HUES6 (cell line): ENCODE measurements around the gene AANAT.
"Not testable (repeated sequence)": the region's sequence is repeated elsewhere in the genome, so short reads cannot be mapped to it uniquely, and the experiment has no call there.

ENCODE experiments used
- H3K27ac ChIP-seq: 2 replicates; pipeline ENCODE4 v1.7.0; 2013; ENCODE audit warnings: low read depth, mild to moderate bottlenecking, low read length, inconsistent platforms
- H3K27me3 ChIP-seq: 2 replicates; pipeline ENCODE4 v1.6.1; 2013; ENCODE audit warnings: low read length; ENCODE audit not compliant: control insufficient read depth, insufficient read depth
- H3K36me3 ChIP-seq: 2 replicates; pipeline ENCODE4 v1.6.1; 2013; ENCODE audit warnings: low read length; ENCODE audit not compliant: control insufficient read depth, insufficient read depth
- H3K4me1 ChIP-seq: 2 replicates; pipeline ENCODE4 v1.6.1; 2013; ENCODE audit warnings: low read length; ENCODE audit not compliant: control insufficient read depth, insufficient read depth
- H3K4me3 ChIP-seq: 2 replicates; pipeline ENCODE4 v1.5.1; 2013; ENCODE audit warnings: low read depth, low read length
- H3K9ac ChIP-seq: one replicate; pipeline ENCODE4 v1.6.1; 2013; ENCODE audit warnings: mild to moderate bottlenecking, low read length
- H3K9me3 ChIP-seq: 2 replicates; pipeline ENCODE4 v1.6.1; 2013; ENCODE audit warnings: low read depth, low read length; ENCODE audit not compliant: control insufficient read depth, insufficient read depth

Gene AANAT

DNA sequence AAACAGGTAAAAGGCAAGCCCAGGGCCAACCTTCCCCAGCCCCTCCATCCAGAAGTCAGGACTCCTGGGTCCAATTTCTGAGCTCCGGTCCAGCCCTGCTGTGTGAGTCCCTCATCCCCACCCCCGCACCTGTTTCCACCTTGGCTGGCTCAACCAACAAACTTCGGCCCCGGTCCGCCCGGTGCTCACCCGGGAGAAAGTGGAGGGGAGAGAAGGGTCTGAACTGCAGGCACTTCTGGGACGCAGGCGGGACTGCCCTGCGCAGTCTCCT is 33.3 kb downstream of the AANAT start:
- Histone ChIP-seq H3K36me3 (no peaks in the 10 kb centered on the region), H3K27me3 (peaks cover 5% of the 10 kb centered on the region; the same call in 1 of the 2 replicates), H3K4me3 (peak overlapping the region; percentile 87), H3K4me1 (peaks cover 46% of the 10 kb centered on the region), H3K9me3 (no peaks in the 10 kb centered on the region), H3K27ac (no peak overlapping the region), H3K9ac (peak overlapping the region; percentile 74)

DNA sequence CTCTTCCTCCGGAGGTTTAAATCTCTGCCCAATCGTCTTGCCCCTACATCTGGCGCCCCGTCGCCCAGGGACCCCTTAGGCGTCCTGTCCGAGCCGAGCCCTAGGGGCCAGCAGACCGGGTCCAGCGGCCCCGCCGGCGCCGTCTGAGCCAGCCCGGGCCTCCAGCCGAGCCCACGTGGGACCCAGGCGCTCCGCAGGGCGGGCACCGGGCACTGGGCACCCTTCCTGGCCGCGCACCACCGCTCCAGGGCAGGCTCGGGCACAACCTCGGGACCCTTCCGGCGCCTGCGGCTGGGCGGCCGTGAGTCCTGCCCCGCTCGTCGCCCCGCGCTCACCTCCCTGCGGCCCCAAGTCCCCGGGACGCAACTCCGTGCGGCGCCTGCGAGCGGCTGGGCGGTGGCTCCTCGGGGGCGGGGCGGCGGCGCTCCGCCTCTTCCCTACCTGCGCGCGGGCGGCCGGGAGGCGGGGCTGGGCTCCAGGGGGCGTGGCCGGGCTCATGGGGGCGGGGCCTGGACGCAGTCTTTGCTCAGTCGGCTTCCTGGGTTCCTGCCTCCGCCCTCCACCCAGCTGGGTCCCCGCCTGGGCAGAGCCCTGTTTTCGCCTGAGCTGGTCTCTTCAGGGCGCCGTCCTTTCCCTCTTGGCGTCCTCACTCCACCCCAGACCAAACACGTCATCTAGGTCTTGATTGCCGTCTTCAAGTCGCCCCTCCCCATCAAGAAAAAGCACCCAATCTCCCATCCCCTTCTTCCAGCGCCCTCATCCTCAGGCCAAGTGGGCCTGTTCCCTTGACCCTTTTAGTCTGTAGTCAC is 33.8 kb downstream of the AANAT start, which contains the start of gene RHBDF2:
Gene RHBDF2, minus strand, starts transcription at position 406 of the 809 bp plus-strand sequence. CDS start 19,899 bp downstream, outside the sequence.
- H3K9ac ChIP-seq: peak within 1 kb of the TSS; percentile 74
- H3K27ac ChIP-seq: 0 out of 2 replicates have a peak within 1 kb of the TSS, but pooled peaks have one; percentile 30
- no peaks in the 10 kb centered on the region for H3K36me3 ChIP-seq
- no peaks in the 10 kb centered on the region for H3K9me3 ChIP-seq
- peaks cover 49% of the 10 kb centered on the region for H3K4me1 ChIP-seq
- peak within 1 kb of the TSS; percentile 87 for H3K4me3 ChIP-seq
- H3K27me3 ChIP-seq: peaks cover 5% of the 10 kb centered on the region; the same call in 1 of the 2 replicates

DNA sequence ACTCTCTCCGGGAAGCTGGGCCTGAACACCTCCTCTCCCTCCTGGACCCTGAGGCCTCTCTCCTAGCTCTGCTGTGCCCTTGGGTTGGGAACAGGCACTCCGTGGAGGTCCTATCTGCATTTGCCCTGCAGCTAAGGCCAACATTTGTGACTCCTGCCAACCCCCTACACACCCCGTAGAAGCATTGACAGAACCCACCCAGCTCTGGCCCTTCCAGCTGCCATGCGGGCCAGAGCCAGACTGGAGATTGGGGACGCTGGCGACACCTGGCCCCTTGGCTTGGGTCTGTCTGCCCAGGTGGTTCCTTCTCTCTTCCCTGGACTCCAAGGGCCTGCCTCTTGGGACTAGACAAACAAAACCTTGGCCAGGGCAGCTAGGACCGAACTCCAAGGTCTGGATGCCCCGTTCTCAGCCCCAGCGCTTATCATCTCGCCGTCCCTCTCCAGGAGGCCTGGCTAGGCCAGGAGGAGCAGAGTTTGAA is 34.5 kb downstream of the AANAT start:
- Histone ChIP-seq H3K4me3 (peak overlapping the region; percentile 87), H3K9ac (peak overlapping the region; percentile 21), H3K36me3 (no peaks in the 10 kb centered on the region), H3K27ac (no peak overlapping the region), H3K27me3 (peaks cover 9% of the 10 kb centered on the region; the same call in 1 of the 2 replicates), H3K4me1 (peaks cover 53% of the 10 kb centered on the region), H3K9me3 (no peaks in the 10 kb centered on the region)

DNA sequence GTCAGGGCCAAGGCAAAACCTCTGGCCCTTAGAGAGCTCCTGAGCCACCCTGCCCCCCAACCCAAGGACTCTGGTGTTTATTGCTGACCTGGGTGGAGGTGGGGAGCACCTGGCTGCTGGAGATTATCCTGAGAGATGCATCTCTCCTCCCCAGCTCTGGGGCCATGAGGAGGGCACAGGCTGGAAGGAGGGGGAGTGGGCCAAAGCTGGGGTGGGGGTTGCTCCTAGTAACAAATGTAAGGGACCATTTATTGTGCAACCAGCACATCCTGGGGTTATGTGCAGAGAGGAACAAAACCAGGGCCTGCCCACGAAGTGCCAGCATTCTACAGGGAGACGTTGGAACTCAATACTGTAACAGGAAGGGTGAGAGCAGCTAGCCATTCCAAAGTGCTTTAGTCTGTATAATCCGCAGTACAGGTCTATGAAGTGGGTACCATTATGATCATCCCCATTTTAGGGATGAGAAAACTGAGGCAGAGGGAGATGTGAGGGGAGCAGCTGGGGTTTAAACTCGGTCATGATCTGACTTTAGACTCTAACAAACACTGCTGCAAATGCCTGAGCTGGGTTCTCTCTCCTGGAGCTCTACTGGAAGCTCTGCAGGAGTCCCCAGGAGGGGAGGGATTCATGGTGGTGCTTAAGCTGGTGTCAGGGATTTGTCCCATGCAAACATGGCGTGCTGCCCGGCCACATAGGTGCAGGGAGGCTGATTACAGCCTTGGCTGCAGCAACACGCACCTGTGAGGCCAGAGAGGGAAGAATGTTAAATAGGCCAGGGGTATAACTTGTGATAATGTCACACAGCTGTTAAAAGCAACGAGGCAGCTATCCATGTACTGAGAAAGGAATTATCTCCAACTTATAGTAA is 35.2 kb downstream of the AANAT start:
- H3K27ac ChIP-seq: no peak overlapping the region

DNA sequence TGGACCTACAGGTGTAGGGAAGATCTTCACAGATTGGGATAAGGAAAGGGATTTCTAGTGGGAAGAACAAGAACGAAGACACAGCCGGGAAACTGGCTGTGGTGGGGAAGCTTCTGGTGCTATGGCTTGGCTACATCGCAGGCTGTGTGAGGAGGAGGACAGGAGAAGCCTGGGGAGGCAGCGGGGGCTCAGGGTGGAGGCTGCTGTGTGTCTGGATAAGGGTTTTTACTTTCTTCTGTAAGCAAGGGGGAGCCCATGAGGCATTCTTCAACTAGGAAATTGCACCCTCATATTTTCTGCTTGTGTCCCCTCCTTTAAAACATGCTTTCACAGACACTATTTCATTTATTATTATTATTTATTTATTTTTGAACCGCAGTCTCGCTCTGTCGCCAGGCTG is 36.7 kb downstream of the AANAT start:
- no peak overlapping the region for H3K27ac ChIP-seq
- H3K27me3 ChIP-seq: peaks cover 20% of the 10 kb centered on the region
- no peak overlapping the region for H3K4me3 ChIP-seq
- H3K9me3 ChIP-seq: no peaks in the 10 kb centered on the region
- H3K36me3 ChIP-seq: no peaks in the 10 kb centered on the region
- H3K9ac ChIP-seq: no peak overlapping the region
- peaks cover 32% of the 10 kb centered on the region for H3K4me1 ChIP-seq

More for the DNA sequence above, 35.2 kb downstream of the AANAT start:
- Histone ChIP-seq H3K9me3 (no peaks in the 10 kb centered on the region), H3K36me3 (no peaks in the 10 kb centered on the region), H3K9ac (no peak overlapping the region), H3K4me1 (peaks cover 47% of the 10 kb centered on the region), H3K4me3 (no peak overlapping the region), H3K27me3 (peaks cover 14% of the 10 kb centered on the region)

DNA sequence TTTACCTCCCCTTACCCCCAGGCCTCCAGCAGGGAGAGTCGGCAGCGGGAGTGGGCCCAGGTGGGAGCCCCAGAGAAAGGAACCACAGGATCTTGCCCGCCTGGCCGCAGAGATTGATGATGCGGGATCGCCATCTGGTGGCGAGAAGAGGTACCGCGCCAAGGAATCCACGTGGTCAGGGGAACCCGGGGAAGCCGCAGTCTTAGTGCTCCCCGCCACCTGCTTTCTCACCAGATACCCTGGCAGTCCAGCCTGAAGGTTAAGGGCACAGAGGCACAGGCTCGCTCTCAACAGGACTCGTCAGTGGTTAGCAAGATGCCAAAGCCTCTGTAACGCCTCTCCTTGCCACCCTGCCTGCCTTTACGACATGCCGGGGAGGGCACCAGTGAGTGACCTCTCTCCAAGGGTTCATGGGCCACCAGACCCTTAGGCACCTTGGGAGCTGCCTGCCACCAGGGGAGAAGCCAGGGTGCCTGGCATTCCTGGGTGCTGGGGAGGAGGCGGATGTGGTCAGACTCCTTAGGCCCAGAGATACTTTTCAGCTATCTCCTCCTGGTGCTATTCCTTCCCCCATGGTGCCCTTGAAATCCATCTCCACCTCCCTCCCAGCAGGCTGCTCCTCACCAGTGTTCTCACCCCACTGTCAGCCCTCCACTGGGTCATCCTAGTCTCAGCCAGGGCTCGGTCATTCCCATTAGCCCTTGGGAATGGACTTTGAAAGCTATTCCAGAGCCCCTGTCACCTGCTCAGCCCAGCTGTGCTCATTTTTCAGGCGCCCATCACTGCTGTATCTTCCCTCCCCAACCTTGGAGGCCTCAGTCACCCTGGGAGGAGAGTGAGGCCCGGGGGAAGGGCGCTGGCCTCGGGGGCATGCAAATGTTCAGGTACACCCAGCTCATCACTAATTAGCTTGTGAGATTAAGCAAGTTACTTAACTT is 39.3 kb downstream of the AANAT start:
- H3K4me1 ChIP-seq: peaks cover 15% of the 10 kb centered on the region
- no peak overlapping the region for H3K27ac ChIP-seq
- H3K4me3 ChIP-seq: peak overlapping the region; percentile 35; the same call in 1 of the 2 replicates
- H3K9ac ChIP-seq: no peak overlapping the region
- no peaks in the 10 kb centered on the region for H3K9me3 ChIP-seq
- peaks cover 14% of the 10 kb centered on the region for H3K27me3 ChIP-seq
- no peaks in the 10 kb centered on the region for H3K36me3 ChIP-seq

- H3K9ac ChIP-seq, H3K9me3 ChIP-seq, H3K4me1 ChIP-seq, H3K27ac ChIP-seq, H3K36me3 ChIP-seq, H3K4me3 ChIP-seq: not testable (repeated sequence)
- peaks cover 14% of the 10 kb centered on the region for H3K27me3 ChIP-seq
Measured at GRCh38 chr17:76508472-76509063, 41.2 kb downstream of the AANAT start.

DNA sequence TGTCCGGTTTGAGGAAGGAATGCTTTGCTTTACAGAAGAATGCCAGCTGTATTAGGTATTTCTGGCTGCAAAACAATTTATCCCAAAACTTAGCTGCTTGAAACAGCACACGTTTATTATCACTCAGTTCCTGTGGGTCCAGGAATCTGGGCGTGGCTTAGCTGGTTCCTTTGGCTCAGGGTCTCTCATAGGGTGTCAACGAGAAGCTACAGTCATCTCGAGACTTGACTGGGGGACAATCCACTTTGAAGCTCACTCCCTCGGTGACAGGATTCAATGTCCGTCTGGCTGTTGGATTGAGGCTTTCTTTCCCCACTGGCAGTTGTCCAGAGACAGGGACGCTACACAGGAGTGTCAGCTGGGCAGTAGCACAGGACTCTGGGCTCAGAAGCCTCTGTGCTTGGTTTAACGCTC is 43.4 kb downstream of the AANAT start:
- Histone ChIP-seq H3K36me3 (no peaks in the 10 kb centered on the region), H3K4me3 (no peak overlapping the region), H3K4me1 (peaks cover 8% of the 10 kb centered on the region), H3K27ac (no peak overlapping the region), H3K9ac (no peak overlapping the region), H3K9me3 (no peaks in the 10 kb centered on the region), H3K27me3 (peaks cover 14% of the 10 kb centered on the region)

DNA sequence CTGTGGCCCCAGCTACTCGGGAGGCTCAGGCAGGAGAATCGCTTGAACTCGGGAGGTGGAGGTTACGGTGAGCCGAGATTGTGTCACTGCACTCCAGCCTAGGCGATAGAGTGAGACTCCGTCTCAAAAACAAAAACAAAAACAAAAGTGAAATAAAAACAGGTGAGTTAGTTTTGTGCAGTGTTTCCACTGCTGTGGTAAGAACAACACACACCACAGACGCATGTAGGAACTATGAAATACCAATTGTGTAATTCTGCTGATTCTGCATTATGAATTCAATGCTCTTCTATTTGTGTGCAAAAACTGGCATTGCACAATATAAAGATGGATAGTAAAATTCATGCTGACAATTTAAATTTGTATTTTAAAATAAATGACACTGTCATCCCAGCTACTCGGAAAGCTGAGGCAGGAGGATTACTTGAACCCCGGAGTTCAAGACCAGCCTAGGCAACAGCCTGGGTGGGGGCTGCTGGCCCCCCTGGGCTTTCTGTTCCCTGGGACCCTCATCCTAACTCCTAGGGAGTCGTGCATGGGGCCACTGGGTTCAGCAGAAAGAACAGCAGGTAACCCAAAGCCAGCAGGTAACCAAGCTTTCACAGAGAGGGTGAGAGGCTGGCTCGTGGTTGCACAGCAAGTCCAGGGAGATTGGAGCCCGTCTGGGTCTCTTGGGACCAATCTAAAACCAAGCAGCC is 44.4 kb downstream of the AANAT start:
- H3K4me1 ChIP-seq: no peaks in the 10 kb centered on the region; the same call in 1 of the 2 replicates

More for the DNA sequence above, 44.4 kb downstream of the AANAT start:
- no peak overlapping the region for H3K9ac ChIP-seq
- no peaks in the 10 kb centered on the region for H3K9me3 ChIP-seq
- H3K4me3 ChIP-seq: no peak overlapping the region
- peaks cover 11% of the 10 kb centered on the region for H3K27me3 ChIP-seq
- H3K36me3 ChIP-seq: no peaks in the 10 kb centered on the region
- H3K27ac ChIP-seq: no peak overlapping the region
